Loucy (cell line): ENCODE data around the gene CBX8.

Experiments
- H2AFZ ChIP-seq: fragments of 200-600 bp; sonication (generic); 2 replicates; pipeline ENCODE4 v1.6.0; 2016; ENCODE audit warnings: antibody characterized with exemption, mild to moderate bottlenecking, low read length, moderate library complexity
- H3F3A ChIP-seq: fragments of 200-600 bp; 2 replicates; pipeline ENCODE4 v1.6.0; 2016; ENCODE audit warnings: antibody characterized with exemption, low read depth, mild to moderate bottlenecking
- H3K27me3 ChIP-seq: fragments of 200-600 bp; sonication (generic); 2 replicates; pipeline ENCODE4 v1.6.1; 2014; ENCODE audit warnings: low read length, mild to moderate bottlenecking; ENCODE audit not compliant: insufficient read depth, poor library complexity, severe bottlenecking
- H3K36me3 ChIP-seq: fragments of 200-600 bp; sonication (generic); 2 replicates; pipeline ENCODE4 v1.6.1; 2016; ENCODE audit warnings: low read length; ENCODE audit not compliant: insufficient read depth
- H3K4me1 ChIP-seq: fragments of 200-600 bp; sonication (generic); 2 replicates; pipeline ENCODE4 v1.5.1; 2014; ENCODE audit warnings: low read length, mild to moderate bottlenecking; ENCODE audit not compliant: insufficient read depth, poor library complexity, severe bottlenecking
- H3K4me2 ChIP-seq: fragments of 200-600 bp; sonication (generic); 2 replicates; pipeline ENCODE4 v1.6.0; 2014; ENCODE audit warnings: antibody characterized with exemption, low read length, low read depth, mild to moderate bottlenecking; ENCODE audit not compliant: poor library complexity, severe bottlenecking
- H3K4me3 ChIP-seq: fragments of 200-600 bp; sonication (generic); 2 replicates; pipeline ENCODE4 v1.5.1; 2014; ENCODE audit warnings: low read length, mild to moderate bottlenecking, mixed read lengths; ENCODE audit not compliant: poor library complexity, severe bottlenecking
- H3K79me2 ChIP-seq: fragments of 200-600 bp; sonication (generic); 2 replicates; pipeline ENCODE4 v1.6.1; 2014; ENCODE audit warnings: low read length; ENCODE audit not compliant: insufficient read depth
- H3K9ac ChIP-seq: fragments of 200-600 bp; sonication (generic); 2 replicates; pipeline ENCODE4 v1.6.0; 2014; ENCODE audit warnings: mild to moderate bottlenecking, low read depth, low read length, moderate library complexity; ENCODE audit not compliant: poor library complexity, severe bottlenecking
- H3K9me2 ChIP-seq: fragments of 200-600 bp; sonication (generic); replicated peaks from 2 replicates; pipeline ENCODE4 v1.6.1; 2016; ENCODE audit warnings: low read depth, low read length, mixed read lengths
- H3K9me3 ChIP-seq: fragments of 200-600 bp; sonication (generic); 2 replicates; pipeline ENCODE4 v1.6.1; 2014; ENCODE audit warnings: mild to moderate bottlenecking, antibody characterized with exemption, low read length, low read depth; ENCODE audit not compliant: insufficient read depth
- H4K20me1 ChIP-seq: fragments of 200-600 bp; sonication (generic); 2 replicates; pipeline ENCODE4 v1.6.0; 2014; ENCODE audit warnings: antibody characterized with exemption, low read length, mild to moderate bottlenecking; ENCODE audit not compliant: insufficient read depth, poor library complexity, severe bottlenecking
- CTCF ChIP-seq: fragments of 200-600 bp; sonication (generic); conservative IDR thresholded peaks from 2 replicates; pipeline ENCODE4 v1.5.1; 2014; ENCODE audit warnings: mild to moderate bottlenecking, antibody characterized with exemption, low read length
- EZH2phosphoT487 ChIP-seq: fragments of 200-600 bp; IDR thresholded peaks from 2 replicates; pipeline ENCODE4 v1.6.1; 2018; ENCODE audit warnings: antibody characterized with exemption, mild to moderate bottlenecking, moderate library complexity, borderline replicate concordance

CBX8 gene

GRCh38 chr17:79745641-79746105 is 51.2 kb downstream of the CBX8 start:
- H3K9me2 ChIP-seq = no peaks in the 10 kb centered on the region
- no peaks in the 10 kb centered on the region for H3K79me2 ChIP-seq
- H4K20me1 ChIP-seq = no peaks in the 10 kb centered on the region
- peaks cover 7% of the 10 kb centered on the region for H3K4me1 ChIP-seq
- H3F3A ChIP-seq = no peaks in the 10 kb centered on the region; the same call in 1 of the 2 replicates
- peak overlapping the region; percentile 18 for H3K4me2 ChIP-seq
- no peaks in the 10 kb centered on the region for H3K9me3 ChIP-seq
- TF ChIP-seq CTCF (no peak), EZH2phosphoT487 (no peak)
- no peaks in the 10 kb centered on the region for H3K27me3 ChIP-seq
- no peak overlapping the region for H3K4me3 ChIP-seq
- H2AFZ ChIP-seq = no peak overlapping the region
- no peaks in the 10 kb centered on the region for H3K36me3 ChIP-seq
- peak overlapping the region; percentile 23 for H3K9ac ChIP-seq

DNA sequence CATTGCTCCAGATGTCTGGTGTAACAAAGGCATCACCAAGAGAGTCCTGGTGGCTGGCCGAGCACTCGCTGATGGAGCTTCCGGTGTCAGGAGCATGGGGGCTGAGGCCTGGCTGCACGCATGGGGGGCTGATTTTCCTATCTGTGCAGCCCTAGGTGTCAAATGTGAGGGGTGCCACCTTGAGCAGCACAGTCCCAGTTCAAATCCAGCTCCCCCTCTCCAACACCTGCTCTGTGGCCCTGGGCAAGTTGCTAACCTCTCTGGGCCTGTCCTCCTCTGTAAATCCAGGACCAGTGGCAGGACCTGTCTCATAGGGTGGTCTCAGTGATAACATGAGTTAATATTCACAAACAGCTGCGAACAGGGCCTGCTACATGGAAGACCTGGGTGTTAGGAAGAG is 53.3 kb downstream of the CBX8 start:
- no peaks in the 10 kb centered on the region for H3K36me3 ChIP-seq
- no peaks in the 10 kb centered on the region for H4K20me1 ChIP-seq
- no peaks in the 10 kb centered on the region for H3F3A ChIP-seq
- H3K4me1 ChIP-seq = peaks cover 7% of the 10 kb centered on the region
- no peaks in the 10 kb centered on the region for H3K27me3 ChIP-seq
- H3K9me2 ChIP-seq = no peaks in the 10 kb centered on the region
- no peak overlapping the region for H3K9ac ChIP-seq
- no peak overlapping the region for H3K4me2 ChIP-seq
- no peaks in the 10 kb centered on the region for H3K9me3 ChIP-seq
- H2AFZ ChIP-seq = no peak overlapping the region
- no peak overlapping the region for H3K4me3 ChIP-seq
- TF ChIP-seq EZH2phosphoT487 = no peak
- TF ChIP-seq CTCF = no peak
- no peaks in the 10 kb centered on the region for H3K79me2 ChIP-seq

- Histone ChIP-seq H3K9ac (no peak overlapping the region), H3K79me2 (no peaks in the 10 kb centered on the region), H3K9me3 (no peaks in the 10 kb centered on the region), H3K9me2 (no peaks in the 10 kb centered on the region), H3K36me3 (no peaks in the 10 kb centered on the region), H3F3A (no peaks in the 10 kb centered on the region), H3K4me1 (peaks cover 7% of the 10 kb centered on the region), H4K20me1 (no peaks in the 10 kb centered on the region), H3K4me2 (no peak overlapping the region), H2AFZ (no peak overlapping the region), H3K27me3 (no peaks in the 10 kb centered on the region), H3K4me3 (no peak overlapping the region)
- TF ChIP-seq EZH2phosphoT487 = no peak
These were observed 53.9 kb downstream of the CBX8 start for GRCh38 chr17:79742951-79743476.

GRCh38 chr17:79742589-79742918 is 54.3 kb downstream of the CBX8 start:
- Histone ChIP-seq H3K9me3 (no peaks in the 10 kb centered on the region), H3K4me3 (no peak overlapping the region), H3K9me2 (no peaks in the 10 kb centered on the region), H4K20me1 (no peaks in the 10 kb centered on the region), H3F3A (no peaks in the 10 kb centered on the region), H3K9ac (peak overlapping the region; percentile 50), H3K4me1 (peaks cover 7% of the 10 kb centered on the region), H3K4me2 (peak overlapping the region; percentile 81), H3K79me2 (no peaks in the 10 kb centered on the region), H3K36me3 (no peaks in the 10 kb centered on the region), H3K27me3 (no peaks in the 10 kb centered on the region), H2AFZ (no peak overlapping the region)
- TF ChIP-seq EZH2phosphoT487 (no peak), CTCF (no peak)
